PC-3 (cell line): ENCODE results near the gene EFCAB11. TPM values are rescaled to one million over a fixed set of nuclear protein-coding genes. Genes with fewer than 3 reads are reported as not detected.

Source experiments
- ATAC-seq: fragments of 200-7000 bp; cut with Tn5 transposase; 2 replicates; pipeline ENCODE4 v1.9.1; 2020; ENCODE audit warnings: mild to moderate bottlenecking, moderate library complexity
- BruUV-seq: library from RNA; stranded (reverse); fragments of 400-500 nt; replicated peaks from 2 replicates; lab custom pipeline; 2021; lab: Mats Ljungman, UMichigan
- CTCF ChIA-PET: fragments of 300-600 bp; sonication (Branson Sonifier 250); formaldehyde crosslinking; loops from one replicate; lab custom pipeline; 2022; ENCODE audit warnings: antibody characterized with exemption; lab: Charles Lee
- POLR2A ChIA-PET: fragments of 300-600 bp; sonication (Branson Sonifier 250); formaldehyde crosslinking; loops from one replicate; lab custom pipeline; 2022; ENCODE audit warnings: antibody characterized with exemption; ENCODE audit not compliant: unreplicated experiment; lab: Charles Lee
- DNase-seq: peaks from one replicate; pipeline ENCODE4 v3.0.0-alpha.2; 2015
- H2AFZ ChIP-seq: fragments of 300-600 bp; sonication (generic); 2 replicates; pipeline ENCODE4 v1.6.0; 2016; ENCODE audit warnings: antibody characterized with exemption, low read length
- H3F3A ChIP-seq: fragments of 300-600 bp; sonication (generic); one replicate; pipeline ENCODE4 v1.6.0; 2017; ENCODE audit warnings: antibody characterized with exemption, low read length, control low read depth, mild to moderate bottlenecking; ENCODE audit not compliant: unreplicated experiment
- H3K27ac ChIP-seq: fragments of 300-600 bp; sonication (generic); 2 replicates; pipeline ENCODE4 v1.5.1; 2016; ENCODE audit warnings: mild to moderate bottlenecking, low read length
- H3K27me3 ChIP-seq: fragments of 300-600 bp; sonication (generic); 2 replicates; pipeline ENCODE4 v1.6.1; 2016; ENCODE audit warnings: low read length, mixed read lengths
- H3K36me3 ChIP-seq: fragments of 300-600 bp; sonication (generic); 2 replicates; pipeline ENCODE4 v1.6.1; 2016; ENCODE audit warnings: low read depth, mixed run types, low read length, mixed read lengths
- H3K4me1 ChIP-seq: fragments of 300-600 bp; sonication (generic); 2 replicates; pipeline ENCODE4 v1.5.1; 2016; ENCODE audit warnings: low read length; ENCODE audit not compliant: insufficient read depth
- H3K4me2 ChIP-seq: fragments of 300-600 bp; sonication (generic); 2 replicates; pipeline ENCODE4 v1.6.0; 2016; ENCODE audit warnings: low read length
- H3K4me3 ChIP-seq: fragments of 300-600 bp; sonication (generic); 2 replicates; pipeline ENCODE4 v1.5.1; 2016; ENCODE audit warnings: mild to moderate bottlenecking, low read length, mixed read lengths
- H3K79me2 ChIP-seq: fragments of 300-600 bp; sonication (generic); 2 replicates; pipeline ENCODE4 v1.6.1; 2017; ENCODE audit warnings: low read length, mixed read lengths
- H3K9ac ChIP-seq: fragments of 300-600 bp; sonication (generic); 2 replicates; pipeline ENCODE4 v1.6.0; 2016; ENCODE audit warnings: mild to moderate bottlenecking, low read length
- H3K9me2 ChIP-seq: fragments of 300-600 bp; sonication (generic); replicated peaks from 2 replicates; pipeline ENCODE4 v1.6.1; 2016; ENCODE audit warnings: mixed run types, low read length, mixed read lengths
- H3K9me3 ChIP-seq: fragments of 300-600 bp; sonication (generic); 2 replicates; pipeline ENCODE4 v1.6.1; 2016; ENCODE audit warnings: low read length, mixed read lengths
- H4K20me1 ChIP-seq: fragments of 300-600 bp; sonication (generic); 2 replicates; pipeline ENCODE4 v1.6.1; 2016; ENCODE audit warnings: low read length, mixed read lengths
- CTCF ChIP-seq: fragments of 300-600 bp; sonication (generic); conservative IDR thresholded peaks from 2 replicates; pipeline ENCODE4 v1.5.1; 2017; ENCODE audit warnings: antibody characterized with exemption, low read depth, mild to moderate bottlenecking, low read length
- EZH2 ChIP-seq: fragments of 300-600 bp; sonication (generic); IDR thresholded peaks from one replicate; pipeline ENCODE4 v1.6.1; 2017; ENCODE audit warnings: antibody characterized with exemption, mild to moderate bottlenecking, low read length; ENCODE audit not compliant: unreplicated experiment
- EZH2phosphoT487 ChIP-seq: fragments of 300-600 bp; sonication (generic); IDR thresholded peaks from 2 replicates; pipeline ENCODE4 v1.6.1; 2018; ENCODE audit warnings: mild to moderate bottlenecking, antibody characterized with exemption, low read length, borderline replicate concordance
- intact Hi-C: fragments of 100-400 bp; cut with micrococcal nuclease; formaldehyde crosslinking; loops from 2 replicates; pipeline ENCODE4 v1.9.0; 2023
- total RNA-seq: library from RNA; depleted of rRNA; stranded (reverse); fragments of >200 nt; gene quantifications from 2 replicates; pipeline ENCODE4 v1.2.3, GENCODE V29; 2014

Gene EFCAB11
- total RNA-seq, 1 experiment from 2014 or later = 7.0 TPM

GRCh38 chr14:89828471-89829165, 125.9 kb downstream of the EFCAB11 start:
- TF ChIP-seq EZH2phosphoT487 (no peak), EZH2 (no peak), CTCF (no peak)
- no peak overlapping the region for H3K27ac ChIP-seq
- no peaks in the 10 kb centered on the region for H3K79me2 ChIP-seq
- no peak overlapping the region for H3K4me2 ChIP-seq
- H3K9ac ChIP-seq = no peak overlapping the region
- no peaks in the 10 kb centered on the region for H3K36me3 ChIP-seq
- H3K4me1 ChIP-seq = no peaks in the 10 kb centered on the region
- POLR2A ChIA-PET = no interaction called here
- BruUV-seq = no TSS peak
- CTCF ChIA-PET = no interaction called here
- H3K27me3 ChIP-seq = no peaks in the 10 kb centered on the region
- no peaks in the 10 kb centered on the region for H3F3A ChIP-seq
- no peaks in the 10 kb centered on the region for H4K20me1 ChIP-seq
- H2AFZ ChIP-seq = no peak overlapping the region
- H3K9me2 ChIP-seq = no peaks in the 10 kb centered on the region
- DNase-seq = no peak
- no peak for ATAC-seq
- intact Hi-C loops = no loop called here
- peaks cover 4% of the 10 kb centered on the region; the same call in 1 of the 2 replicates for H3K9me3 ChIP-seq
- H3K4me3 ChIP-seq = no peak overlapping the region

GRCh38 chr14:89827265-89827664, 127.3 kb downstream of the EFCAB11 start:
- BruUV-seq = no TSS peak
- no peaks in the 10 kb centered on the region for H3K27me3 ChIP-seq
- H3K9me2 ChIP-seq = no peaks in the 10 kb centered on the region
- no peaks in the 10 kb centered on the region for H4K20me1 ChIP-seq
- H2AFZ ChIP-seq = no peak overlapping the region
- no peaks in the 10 kb centered on the region for H3K36me3 ChIP-seq
- H3K4me3 ChIP-seq = no peak overlapping the region
- ChIA-PET CTCF (no interaction called here), POLR2A (no interaction called here)
- H3K27ac ChIP-seq = no peak overlapping the region
- H3K9ac ChIP-seq = no peak overlapping the region
- DNase-seq (no peak), ATAC-seq (no peak)
- no peaks in the 10 kb centered on the region for H3K4me1 ChIP-seq
- intact Hi-C loops = no loop called here
- H3K9me3 ChIP-seq = peaks cover 8% of the 10 kb centered on the region; the same call in 1 of the 2 replicates
- H3F3A ChIP-seq = no peaks in the 10 kb centered on the region
- H3K4me2 ChIP-seq = no peak overlapping the region
- no peaks in the 10 kb centered on the region for H3K79me2 ChIP-seq
- no peak for TF ChIP-seq EZH2
- no peak for TF ChIP-seq CTCF
- no peak for TF ChIP-seq EZH2phosphoT487

- no peak overlapping the region for H3K27ac ChIP-seq
- H3K9me2 ChIP-seq = no peaks in the 10 kb centered on the region
- ChIA-PET POLR2A (no interaction called here), CTCF (interaction anchor here (0.7 kb wide), 1 partner anchor 17 kb away, joined by 3 read pairs; no protein-coding TSS in a partner anchor)
- BruUV-seq = no TSS peak
- no peaks in the 10 kb centered on the region for H4K20me1 ChIP-seq
- intact Hi-C loops = no loop called here
- H3K9me3 ChIP-seq = peaks cover 8% of the 10 kb centered on the region; the same call in 1 of the 2 replicates
- DNase-seq (peak; percentile 30), ATAC-seq (no peak)
- no peaks in the 10 kb centered on the region for H3K36me3 ChIP-seq
- no peaks in the 10 kb centered on the region for H3K4me1 ChIP-seq
- no peak for TF ChIP-seq EZH2
- TF ChIP-seq EZH2phosphoT487 = no peak
- TF ChIP-seq CTCF = no peak
- H3K9ac ChIP-seq = no peak overlapping the region
- H2AFZ ChIP-seq = no peak overlapping the region
- H3K79me2 ChIP-seq = no peaks in the 10 kb centered on the region
- H3F3A ChIP-seq = no peaks in the 10 kb centered on the region
- H3K27me3 ChIP-seq = no peaks in the 10 kb centered on the region
- no peak overlapping the region for H3K4me3 ChIP-seq
- no peak overlapping the region for H3K4me2 ChIP-seq
These were observed 127.9 kb downstream of the EFCAB11 start for GRCh38 chr14:89826596-89826995.
